Measurements from ENCODE around the gene MRPL14. TPM values are rescaled to one million over a fixed set of nuclear protein-coding genes. Genes with fewer than 3 reads are reported as not detected.

The MRPL14 gene
- total RNA-seq, 2 donors from 2014 or later = 44.1 to 45.9 TPM

DNA sequence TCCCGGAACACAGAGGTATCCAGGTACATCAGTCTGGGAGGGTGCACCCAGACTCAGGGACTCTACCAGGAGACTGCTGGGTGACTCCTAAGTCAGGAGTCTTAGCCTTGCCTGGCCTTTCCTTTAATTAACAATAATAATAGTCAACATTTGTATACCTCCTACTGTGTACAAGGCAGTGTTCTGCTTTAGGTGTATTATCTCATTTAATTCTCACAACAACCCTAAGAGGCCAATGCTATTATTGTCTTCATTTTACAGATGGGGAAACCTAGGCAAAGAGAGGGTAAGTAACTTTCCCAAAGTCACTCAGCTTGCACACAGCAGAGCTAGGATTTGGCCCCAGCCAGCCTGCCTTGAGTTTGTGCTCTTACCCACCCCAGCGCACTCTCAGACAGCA, 39.6 kb downstream of the MRPL14 start:
- Histone ChIP-seq H3K27ac (no peak overlapping the region), H3K4me3 (no peak overlapping the region), H3K27me3 (no peaks in the 10 kb centered on the region), H3K4me1 (peaks cover 0 to 16% of the 10 kb centered on the region in 2 donors), H3K9me3 (no peaks in the 10 kb centered on the region), H3K36me3 (no peaks in the 10 kb centered on the region)
- DNase-seq (ENCODE audit: low spot score) = no peak
- TF ChIP-seq, protein P1, sequence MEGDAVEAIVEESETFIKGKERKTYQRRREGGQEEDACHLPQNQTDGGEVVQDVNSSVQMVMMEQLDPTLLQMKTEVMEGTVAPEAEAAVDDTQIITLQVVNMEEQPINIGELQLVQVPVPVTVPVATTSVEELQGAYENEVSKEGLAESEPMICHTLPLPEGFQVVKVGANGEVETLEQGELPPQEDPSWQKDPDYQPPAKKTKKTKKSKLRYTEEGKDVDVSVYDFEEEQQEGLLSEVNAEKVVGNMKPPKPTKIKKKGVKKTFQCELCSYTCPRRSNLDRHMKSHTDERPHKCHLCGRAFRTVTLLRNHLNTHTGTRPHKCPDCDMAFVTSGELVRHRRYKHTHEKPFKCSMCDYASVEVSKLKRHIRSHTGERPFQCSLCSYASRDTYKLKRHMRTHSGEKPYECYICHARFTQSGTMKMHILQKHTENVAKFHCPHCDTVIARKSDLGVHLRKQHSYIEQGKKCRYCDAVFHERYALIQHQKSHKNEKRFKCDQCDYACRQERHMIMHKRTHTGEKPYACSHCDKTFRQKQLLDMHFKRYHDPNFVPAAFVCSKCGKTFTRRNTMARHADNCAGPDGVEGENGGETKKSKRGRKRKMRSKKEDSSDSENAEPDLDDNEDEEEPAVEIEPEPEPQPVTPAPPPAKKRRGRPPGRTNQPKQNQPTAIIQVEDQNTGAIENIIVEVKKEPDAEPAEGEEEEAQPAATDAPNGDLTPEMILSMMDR (IDR thresholded peaks at IDR 0.05) = no peak

DNA sequence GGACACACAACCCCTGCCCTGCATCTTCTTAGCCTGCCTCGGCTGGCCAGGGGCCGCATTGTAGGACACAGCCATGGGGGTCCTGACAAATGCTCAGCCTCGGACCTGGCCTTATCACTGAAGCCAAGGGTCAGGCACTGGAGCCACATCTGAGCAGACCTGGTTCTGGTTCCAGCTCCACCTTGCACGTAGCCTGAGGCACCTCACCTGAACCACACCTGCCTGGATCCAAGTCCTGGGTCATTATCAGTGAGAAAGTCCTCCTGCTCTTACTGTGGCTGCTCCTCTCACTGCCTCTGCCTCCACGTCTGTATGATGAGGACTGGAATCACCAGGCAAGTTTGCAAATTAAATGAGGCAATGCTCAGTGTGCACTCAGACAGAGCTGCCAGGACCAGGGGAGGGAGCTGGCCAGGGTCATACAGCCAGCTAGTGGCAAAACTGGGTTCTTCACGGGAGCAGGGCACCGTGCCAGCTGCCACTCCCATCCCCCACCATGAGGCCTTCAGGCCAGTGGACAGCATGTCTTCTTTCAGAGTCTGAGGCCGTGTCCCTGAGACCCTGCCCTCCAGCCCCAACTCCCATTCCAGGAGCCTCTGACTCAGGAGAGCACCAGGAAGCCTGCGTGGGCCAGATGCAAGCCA, 40.2 kb downstream of the MRPL14 start:
- peak overlapping the region in 1 of 2 donors; percentile 24 for H3K27ac ChIP-seq
- H3K4me1 ChIP-seq = peaks cover 0 to 17% of the 10 kb centered on the region in 2 donors
- H3K9me3 ChIP-seq = no peaks in the 10 kb centered on the region
- TF ChIP-seq, protein P1 (IDR thresholded peaks at IDR 0.05) = no peak
- no peaks in the 10 kb centered on the region for H3K36me3 ChIP-seq
- H3K27me3 ChIP-seq = no peaks in the 10 kb centered on the region
- no peak overlapping the region for H3K4me3 ChIP-seq
- no peak for DNase-seq (ENCODE audit: low spot score)

DNA sequence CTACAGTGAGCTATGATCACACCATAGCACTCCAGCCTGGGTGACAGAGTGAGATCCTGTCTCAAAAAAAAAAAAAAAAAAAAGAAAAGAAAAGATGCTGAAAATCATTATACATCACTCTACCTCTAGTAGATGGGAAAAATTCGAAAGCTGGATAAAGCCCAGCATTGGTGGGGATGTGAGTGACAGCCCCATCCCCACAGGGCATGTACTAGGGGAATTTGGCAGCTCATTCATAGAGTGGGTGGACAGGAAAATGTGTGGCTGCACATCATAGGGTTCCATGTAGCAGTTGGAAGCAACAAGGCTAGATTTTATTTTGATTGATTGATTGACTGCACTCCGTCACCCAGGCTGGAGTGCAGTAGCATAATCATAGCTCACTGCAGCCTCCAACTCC, 42.0 kb downstream of the MRPL14 start:
- no peaks in the 10 kb centered on the region for H3K36me3 ChIP-seq
- TF ChIP-seq, protein P1 (IDR thresholded peaks at IDR 0.05) = no peak
- H3K9me3 ChIP-seq = no peaks in the 10 kb centered on the region
- H3K4me3 ChIP-seq = no peak overlapping the region
- peaks cover 0 to 17% of the 10 kb centered on the region in 2 donors for H3K4me1 ChIP-seq
- DNase-seq (ENCODE audit: low spot score) = no peak
- H3K27me3 ChIP-seq = no peaks in the 10 kb centered on the region
- no peak overlapping the region for H3K27ac ChIP-seq

DNA sequence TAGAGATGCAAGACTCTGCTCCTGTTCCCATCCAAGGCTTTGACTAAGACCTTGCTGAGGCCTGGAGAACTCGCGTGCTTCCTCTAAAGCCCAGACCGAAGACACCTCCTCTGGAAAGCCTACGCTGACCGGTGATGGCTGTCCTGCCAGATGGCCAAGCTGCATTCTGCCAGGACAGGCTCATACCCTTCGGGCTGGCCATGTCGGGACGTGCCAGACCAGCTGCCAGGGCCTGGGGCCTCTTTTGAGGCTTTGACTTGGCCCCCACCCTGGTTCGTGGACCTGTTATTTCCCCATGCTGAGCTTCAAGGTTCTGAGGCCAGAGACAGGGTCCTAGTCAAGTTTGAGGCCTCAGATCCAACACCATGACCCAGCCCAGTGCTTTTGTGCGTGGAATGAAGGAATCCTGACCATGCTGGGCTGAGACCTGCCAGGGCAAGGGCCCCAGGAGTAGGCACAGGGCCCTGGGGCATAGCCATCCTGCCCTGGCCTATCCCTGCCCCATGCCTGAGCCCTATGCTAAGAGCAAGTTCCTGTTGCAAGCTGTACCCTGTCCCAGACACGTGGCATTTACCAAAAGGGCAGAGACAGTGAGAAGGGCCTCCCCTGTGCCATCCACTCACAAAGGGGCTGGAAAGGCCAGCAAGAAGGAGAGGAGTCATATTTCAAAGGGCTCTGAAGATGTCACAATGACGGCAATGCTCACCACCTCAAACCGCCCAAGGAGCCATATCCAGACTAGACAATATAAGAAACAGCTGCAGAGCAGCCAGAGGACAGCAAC, 42.8 kb downstream of the MRPL14 start:
- Histone ChIP-seq H3K27ac (peak overlapping the region; percentile 58), H3K4me1 (peaks cover 0 to 17% of the 10 kb centered on the region in 2 donors), H3K4me3 (no peak overlapping the region), H3K36me3 (no peaks in the 10 kb centered on the region), H3K27me3 (no peaks in the 10 kb centered on the region), H3K9me3 (no peaks in the 10 kb centered on the region)
- TF ChIP-seq, protein P1 (IDR thresholded peaks at IDR 0.05) = no peak
- no peak for DNase-seq (ENCODE audit: low spot score)

DNA sequence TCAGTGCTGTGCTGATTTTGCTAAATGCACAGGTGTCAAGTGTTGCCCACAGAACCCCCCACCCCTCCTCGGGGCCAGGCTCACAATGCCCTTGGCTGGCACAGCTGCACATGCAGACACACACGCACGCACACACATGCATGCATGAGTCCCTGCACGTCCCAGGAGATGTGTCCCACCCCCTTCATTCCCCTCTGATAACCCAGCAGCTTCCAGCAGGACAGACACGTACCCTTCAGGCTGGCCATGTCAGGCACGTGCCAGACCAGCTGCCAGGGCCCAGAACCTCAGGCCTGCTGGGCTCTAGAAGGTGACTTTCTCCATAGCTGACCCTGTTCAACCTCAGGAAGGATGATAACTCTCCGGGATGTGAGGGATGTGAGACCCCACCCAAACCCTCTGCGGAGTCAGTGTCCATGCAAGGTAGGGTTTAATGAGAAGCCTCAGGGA, 44.4 kb downstream of the MRPL14 start:
- TF ChIP-seq, protein P1 (IDR thresholded peaks at IDR 0.05) = no peak
- H3K9me3 ChIP-seq = no peaks in the 10 kb centered on the region
- DNase-seq (ENCODE audit: low spot score) = no peak
- H3K36me3 ChIP-seq = no peaks in the 10 kb centered on the region
- no peak overlapping the region for H3K4me3 ChIP-seq
- H3K27me3 ChIP-seq = no peaks in the 10 kb centered on the region
- peaks cover 0 to 23% of the 10 kb centered on the region in 2 donors for H3K4me1 ChIP-seq
- H3K27ac ChIP-seq = no peak overlapping the region
